HEK293T (cell line): ENCODE data around the gene CELSR2.

Experiments
- BHLHE40 ChIP-seq: fragments of 450-650 bp; IDR thresholded peaks from 2 replicates; pipeline ENCODE4 v1.6.1; 2016; ENCODE audit warnings: mild to moderate bottlenecking, moderate library complexity, borderline replicate concordance
- FOXA1 ChIP-seq: fragments of 450-650 bp; IDR thresholded peaks from 2 replicates; pipeline ENCODE4 v1.6.1; 2016; ENCODE audit warnings: mild to moderate bottlenecking
- FOXM1 ChIP-seq: fragments of 450-650 bp; IDR thresholded peaks from 2 replicates; pipeline ENCODE4 v1.6.1; 2017; ENCODE audit warnings: mild to moderate bottlenecking, borderline replicate concordance
- SP1 ChIP-seq: fragments of 450-650 bp; IDR thresholded peaks from 2 replicates; pipeline ENCODE4 v1.6.1; 2017
- SUZ12 ChIP-seq: fragments of 450-650 bp; IDR thresholded peaks from 2 replicates; pipeline ENCODE4 v1.6.1; 2016; ENCODE audit warnings: mild to moderate bottlenecking

GRCh38 chr1:109263234-109263596 is 13.9 kb downstream of the CELSR2 start:
- TF ChIP-seq BHLHE40 = no peak
- no peak for TF ChIP-seq SP1
- TF ChIP-seq FOXA1 = no peak
- TF ChIP-seq FOXM1 = no peak
- TF ChIP-seq SUZ12 = no peak
